CD4-positive, alpha-beta T cell treated with Interleukin-6 at 100 ng/mL for 8 hours (primary cell): ENCODE measurements around the gene MAML3.
A peak's percentile ranks its signal among the peaks of the same experiment; 100 is the strongest.

Source experiments
- DNase-seq: peaks from one replicate; pipeline ENCODE4 v3.0.0-alpha.2; 2020; ENCODE audit warnings: mixed read lengths, low spot score

Gene MAML3

DNA sequence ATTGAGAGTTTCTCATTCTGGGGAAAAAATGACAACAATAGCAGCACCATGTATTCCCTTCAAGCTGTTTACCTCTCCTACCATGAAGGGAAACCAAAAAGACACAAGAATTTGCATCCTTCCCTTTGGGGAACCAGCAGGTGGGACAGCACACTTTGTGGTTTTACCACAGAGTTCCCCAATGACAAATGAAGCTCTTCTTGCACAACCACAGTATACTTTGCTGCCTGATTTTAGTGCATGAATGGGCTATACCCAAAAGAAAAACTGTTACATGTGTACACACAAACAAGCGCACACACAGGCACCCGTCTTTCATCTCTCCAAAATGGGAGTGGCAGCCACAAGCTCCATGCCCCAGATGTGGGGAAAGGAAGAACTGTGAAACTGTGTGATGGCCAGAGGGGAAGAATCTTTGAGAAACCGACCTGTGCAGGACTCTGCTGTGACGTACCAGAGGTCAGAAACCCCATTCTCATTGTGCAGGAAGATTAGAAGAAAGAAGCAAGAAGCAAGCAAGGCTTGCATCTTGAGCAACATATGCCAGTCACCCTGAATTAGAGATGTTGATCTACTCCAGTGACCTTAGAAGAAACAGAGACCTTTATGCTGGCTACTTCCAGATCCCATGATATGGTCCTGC is 2.7 kb upstream of the MAML3 start:
- DNase-seq: peak; percentile 23

DNA sequence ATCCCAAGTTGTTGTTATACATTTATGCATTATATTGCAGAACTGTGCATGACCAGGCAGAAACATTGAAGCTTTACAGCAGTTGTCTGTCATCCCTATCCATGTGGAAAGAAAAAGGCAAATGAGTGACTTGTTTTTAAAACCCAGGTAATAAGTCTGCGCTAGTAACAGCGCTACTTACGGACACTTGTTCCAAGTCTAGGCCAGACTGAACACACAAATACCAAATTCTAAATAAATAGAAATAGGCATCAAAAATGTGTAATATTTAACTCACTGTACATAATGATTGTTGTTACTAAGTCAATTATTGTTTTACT is 548 bp upstream of the MAML3 start:
- DNase-seq: no peak

DNA sequence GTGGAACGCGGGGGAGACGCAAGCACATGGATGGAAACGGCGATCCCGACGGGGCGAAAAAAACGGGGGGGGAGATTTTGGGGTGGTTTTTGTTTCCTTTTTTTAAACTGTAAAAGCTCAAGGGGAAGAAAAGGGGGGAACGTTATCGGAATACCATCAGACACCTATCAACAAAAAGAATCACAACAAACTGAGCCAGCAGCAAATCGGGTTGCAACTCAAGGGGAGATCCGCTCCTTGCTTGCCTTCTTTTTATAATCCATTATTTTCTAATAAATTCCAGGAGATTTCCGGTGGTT is 616 bp downstream of the MAML3 start:
- DNase-seq: no peak

DNA sequence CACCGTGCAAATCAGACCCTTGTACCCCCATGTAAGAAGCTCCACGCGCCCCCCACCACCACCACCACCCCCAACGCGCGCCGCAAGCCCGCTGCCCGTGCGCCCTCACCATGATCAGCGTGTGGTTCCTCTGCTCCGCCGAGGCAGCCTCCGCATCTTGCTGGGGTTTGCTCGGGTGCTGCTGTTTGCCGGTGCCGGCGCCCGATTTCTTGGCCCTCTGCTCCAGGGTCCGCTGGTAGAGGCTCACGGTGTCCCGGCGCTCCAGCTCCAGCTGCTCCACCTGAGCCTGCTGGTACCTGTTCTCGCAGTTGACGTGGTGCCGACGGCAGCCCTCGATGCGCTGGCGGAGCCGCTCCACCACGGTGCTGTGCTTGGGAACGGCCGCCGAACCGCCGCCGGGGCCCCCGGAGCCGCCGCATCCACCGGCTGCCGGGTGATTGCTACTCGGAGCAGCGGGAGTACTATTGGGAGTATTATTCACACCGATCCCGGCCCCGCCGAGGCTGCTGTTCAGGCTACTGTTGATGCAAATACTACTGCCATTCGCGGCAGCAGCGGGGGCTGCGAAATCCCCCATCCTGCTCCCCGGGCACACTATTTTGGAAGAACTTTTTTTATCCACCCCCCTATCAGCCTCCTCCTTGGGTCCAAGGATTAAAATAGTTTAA is 1.1 kb downstream of the MAML3 start:
- DNase-seq: peak; percentile 21

DNA sequence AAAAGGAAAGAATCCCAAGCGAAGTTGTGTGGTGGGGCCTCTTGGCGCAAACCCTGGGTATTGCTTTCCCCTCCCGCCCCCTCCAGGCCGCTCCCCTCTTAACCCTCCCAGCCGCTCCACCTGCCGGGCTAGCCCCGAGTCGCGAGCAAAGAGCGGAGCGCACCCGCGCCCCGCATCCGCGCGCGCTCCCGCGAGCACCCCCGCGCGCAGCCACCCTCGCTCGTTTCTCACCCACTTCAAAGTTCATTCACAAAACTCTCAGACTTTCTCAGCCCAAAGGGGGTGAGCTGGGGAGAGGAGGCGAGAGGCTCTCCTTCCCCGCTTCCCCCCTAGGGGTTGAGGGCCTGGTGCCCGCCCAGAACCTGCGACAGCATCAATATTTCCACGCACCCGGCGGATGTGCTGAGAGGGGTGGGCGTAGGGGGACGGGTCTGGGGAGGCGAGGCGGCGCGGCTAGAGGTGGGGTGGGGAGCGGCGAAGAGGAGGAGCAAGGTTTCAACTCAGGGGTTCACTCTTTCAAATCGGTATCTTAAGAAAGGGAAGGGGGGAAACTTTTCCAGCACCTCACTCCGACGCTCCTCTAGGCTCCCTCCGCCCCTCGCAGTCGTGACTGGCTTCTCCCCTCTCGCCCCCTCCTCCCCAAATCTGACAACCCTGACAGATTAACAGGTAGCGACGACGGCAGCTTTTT is 1.8 kb downstream of the MAML3 start:
- peak; percentile 79 for DNase-seq

DNA sequence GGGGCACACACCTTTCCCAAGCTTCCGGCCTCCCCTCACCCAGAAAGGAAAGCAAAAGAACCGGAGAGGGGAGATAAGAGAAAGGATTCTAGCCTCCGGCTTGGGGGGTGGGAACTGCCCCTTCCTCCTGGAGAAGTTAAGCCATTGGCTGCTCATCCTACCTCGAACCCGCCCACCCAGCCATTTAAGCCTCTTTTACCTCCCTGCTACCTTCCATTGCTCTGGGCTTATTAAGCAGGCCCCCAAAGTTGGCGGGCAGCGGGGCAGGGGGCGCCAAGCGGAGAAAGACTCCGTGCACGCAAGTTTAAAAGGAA is 2.3 kb downstream of the MAML3 start:
- DNase-seq: peak; percentile 62

DNA sequence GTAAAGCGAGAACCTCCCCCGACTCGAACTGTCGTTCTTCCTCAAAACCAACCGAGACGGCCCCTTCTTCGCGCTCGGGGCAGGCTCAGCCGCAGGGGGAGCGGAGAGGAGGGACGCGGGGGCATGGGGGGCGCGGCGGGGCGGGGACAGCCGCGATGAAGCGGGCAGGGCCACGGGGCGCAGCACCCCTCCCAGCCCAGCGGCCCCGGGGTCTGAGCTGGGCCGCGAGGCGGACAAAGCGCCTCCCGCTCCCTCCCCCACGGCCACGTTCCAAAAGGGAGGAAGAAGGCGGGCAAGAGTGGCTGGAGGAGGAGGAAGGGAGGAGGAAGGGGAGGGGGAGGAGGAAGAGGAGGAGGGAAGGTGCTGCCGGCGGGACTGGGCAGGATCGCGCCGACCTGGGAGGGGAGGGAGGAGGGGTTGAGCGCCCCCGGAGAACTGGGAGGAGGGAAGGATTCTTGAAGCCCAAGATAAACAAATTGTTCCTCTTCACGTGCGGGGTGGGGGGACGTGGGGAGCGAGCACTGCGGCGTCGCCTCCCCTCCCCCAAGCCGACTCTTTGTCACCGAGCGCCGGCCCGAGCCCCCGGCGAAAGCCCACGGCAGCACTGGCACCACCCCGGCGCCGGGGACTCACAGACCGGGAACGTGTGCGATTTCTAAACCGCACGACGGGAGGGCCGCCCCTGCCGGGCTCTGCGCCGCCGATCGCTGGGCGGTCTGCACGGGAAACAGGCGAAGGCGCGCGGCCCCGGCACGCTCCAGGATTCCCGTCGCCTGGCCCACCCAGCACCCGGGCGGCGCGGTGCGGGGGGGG is 2.9 kb downstream of the MAML3 start:
- DNase-seq: peak; percentile 75

DNA sequence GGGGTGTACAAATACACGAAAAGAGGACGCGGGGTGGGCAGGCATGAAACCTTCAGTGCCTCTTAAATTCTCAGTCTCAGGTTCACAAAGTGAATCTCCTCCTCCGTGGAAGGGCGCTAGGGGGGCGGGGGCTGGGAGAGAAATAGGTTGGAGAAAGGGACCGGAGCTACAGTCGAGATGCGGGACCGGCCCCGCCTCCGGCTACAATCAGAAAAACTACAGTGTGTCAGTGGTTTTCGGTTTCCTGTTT is 3.4 kb downstream of the MAML3 start:
- no peak for DNase-seq

DNA sequence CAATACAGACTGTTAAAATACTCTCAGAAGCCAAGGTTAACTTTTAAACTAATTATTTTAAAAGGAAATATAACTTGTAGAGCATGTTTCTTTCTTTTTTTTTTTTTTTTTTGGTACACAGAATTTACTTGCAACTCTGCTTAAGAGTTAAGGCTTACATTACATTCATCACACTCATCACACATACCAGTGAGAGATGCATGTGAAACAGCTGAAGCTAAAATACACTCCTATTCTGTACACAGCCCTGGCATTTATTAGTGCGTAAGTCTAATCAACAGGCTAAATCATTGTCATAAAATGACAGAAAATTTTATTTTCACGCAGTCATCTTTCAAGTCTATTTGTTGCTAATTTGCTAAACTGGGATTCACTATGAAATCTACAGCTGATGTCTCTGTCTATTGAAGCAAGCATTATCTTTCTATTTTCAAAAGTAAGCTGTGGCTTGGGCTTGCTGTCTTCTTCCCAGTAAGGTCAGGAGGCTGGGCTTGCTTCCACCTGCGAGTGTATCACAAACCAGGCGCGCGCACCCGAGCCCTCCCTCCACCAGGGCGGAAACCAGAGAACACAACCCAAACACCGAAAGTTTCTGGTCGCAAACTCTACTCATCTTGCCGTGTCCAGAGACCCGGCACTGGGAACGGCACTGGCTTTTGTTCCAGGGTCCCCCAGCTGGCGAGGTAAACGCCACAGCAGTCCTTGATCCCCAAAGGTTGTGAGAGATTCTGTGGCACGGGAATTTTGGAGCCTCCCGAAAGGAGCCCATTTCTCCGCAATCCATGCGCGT is 3.9 kb downstream of the MAML3 start:
- DNase-seq: peak; percentile 72

DNA sequence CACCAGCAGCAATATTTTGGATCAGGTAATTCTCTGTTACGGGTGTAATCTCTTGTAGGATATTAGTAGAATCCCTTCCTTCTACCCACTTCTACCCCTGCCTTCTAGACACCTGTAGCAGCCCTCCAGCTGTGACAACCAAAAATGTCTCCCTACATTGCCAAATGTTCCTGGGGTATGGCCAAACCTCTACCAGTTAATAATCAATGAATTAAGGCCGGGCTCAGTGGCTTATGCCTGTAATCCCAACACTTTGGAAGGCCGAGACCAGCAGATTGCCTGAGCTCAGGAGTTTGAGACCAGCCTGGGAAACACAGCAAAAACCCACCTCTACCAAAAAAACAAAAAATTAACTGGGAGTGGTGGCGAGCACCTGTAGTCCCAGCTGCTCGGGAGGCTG is 9.9 kb downstream of the MAML3 start:
- no peak for DNase-seq

DNA sequence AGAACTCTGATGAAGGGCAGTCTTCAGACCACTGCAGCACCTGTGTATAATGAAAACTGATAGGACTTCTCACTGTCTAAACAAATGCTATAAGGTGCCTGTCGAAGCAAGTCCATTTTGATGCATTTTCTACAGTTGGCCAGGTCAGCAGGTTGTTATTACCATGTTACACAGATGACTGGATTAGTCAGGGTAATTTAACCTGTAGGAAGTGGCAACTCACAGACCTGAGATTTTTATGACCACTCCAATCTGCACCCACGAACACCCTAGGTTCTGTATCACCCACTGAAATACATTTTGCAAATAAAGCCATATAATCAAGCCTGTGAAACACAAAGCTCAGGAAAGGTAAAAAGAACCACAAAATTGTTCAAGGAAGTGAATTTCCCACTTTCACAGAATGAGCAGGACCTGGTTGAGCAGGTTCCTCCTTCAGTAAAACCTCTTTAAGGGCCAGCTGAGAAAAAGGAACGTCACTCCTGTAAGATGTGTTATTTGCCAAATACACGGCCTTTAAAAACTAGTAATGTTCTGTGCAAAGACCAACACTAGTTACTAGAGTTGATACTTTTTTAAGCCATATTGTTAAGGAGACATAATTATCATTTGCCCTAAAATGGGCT is 12.7 kb downstream of the MAML3 start:
- no peak for DNase-seq

DNA sequence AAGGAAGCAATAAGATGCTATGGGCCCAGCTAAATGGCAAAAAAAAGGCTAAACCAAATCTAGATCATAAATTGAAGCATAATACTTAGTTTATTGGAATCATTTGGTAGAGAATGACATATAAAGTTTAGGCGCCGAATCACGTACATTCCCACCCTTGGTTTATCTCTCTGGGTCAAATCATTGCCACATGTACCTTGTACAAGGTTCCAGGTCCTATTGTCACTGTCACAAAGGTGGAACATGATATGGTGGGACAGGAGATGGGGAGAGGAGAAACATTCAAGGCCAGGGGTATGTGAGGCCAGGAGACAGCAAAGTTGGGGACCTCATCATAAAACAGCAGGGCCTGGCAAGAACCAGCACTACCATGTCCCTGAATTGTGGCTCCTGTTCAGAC is 13.4 kb downstream of the MAML3 start:
- DNase-seq: no peak

DNA sequence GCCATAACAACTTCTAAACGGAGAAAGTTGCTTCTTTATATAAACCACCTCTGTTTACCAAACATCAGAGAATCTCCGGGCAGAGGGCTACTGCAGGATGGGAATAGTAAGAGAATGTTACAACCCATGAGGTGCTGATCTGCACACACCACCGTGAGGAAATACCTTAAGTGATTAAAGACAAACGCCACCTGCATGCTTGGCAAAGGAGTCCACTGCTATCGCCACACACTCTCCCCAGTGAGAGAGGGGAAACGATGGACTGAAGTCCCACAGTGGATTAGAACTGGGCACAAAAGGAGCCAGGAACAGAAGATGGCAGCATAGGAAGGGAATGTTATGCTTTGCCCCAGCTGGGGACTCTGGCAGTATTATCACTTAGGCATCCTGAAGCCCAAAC is 15.6 kb downstream of the MAML3 start:
- DNase-seq: no peak

DNA sequence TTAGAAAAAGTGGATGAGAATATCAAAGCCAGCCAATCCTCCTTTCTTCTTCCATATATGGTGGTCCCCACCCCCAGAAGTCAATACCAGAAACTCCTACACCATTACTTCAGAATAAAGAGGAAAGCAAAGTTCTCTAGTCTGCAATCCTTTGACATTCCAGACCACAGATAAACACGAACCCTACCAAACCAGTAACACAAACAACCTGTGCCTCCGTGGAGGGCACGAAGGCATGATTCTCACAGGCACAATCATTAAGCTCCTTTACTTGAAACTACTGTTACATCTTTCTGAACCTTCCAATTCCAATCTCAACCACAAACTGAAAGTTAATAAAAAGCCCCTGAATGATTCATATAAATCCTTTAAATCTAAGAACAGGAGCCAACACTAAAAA is 16.3 kb downstream of the MAML3 start:
- DNase-seq: no peak

DNA sequence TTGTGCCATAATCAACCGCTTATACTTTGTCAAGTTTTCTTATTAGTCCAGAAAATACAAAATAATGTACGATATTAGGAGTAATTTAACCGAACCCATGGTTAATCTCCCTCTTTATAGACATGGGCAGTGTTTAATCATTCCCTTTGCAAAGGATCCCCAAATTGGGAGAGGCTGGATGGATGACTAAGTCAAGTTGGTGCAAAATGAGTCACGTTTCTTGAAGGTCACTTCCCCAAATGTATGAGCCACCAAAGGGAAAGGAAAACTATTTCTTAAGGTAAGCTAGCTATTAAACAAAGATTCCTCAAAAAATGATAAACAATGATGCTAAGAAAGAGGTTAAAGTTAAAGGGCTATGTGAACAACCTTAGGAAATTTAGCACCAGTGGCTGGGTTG is 17.5 kb downstream of the MAML3 start:
- DNase-seq: no peak

DNA sequence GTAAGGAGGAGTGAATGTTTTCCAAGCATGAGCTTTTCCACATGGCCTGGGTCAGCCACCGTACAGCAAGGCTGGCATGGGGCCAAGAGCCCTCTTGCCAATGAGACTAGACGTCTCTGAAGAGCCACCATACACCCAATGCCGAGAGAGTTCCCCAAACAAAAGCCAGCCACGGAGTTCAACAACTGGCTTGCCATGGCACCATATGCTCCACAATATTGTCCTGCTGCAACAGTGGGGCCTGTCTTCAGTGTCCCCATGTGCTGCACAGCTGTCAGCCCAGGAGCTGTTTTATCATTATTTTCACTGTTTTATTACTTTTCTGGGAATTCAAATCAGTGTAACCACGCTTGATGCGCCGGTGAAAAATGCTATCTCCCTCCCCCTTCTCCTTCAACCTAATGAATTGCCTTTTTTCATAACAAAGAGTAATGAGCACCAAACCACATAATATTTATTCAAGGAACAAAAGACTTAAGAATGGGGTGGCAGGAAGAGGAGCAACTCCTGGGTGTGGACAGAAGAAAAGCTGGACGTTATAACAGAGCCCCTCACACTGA is 18.4 kb downstream of the MAML3 start:
- no peak for DNase-seq

DNA sequence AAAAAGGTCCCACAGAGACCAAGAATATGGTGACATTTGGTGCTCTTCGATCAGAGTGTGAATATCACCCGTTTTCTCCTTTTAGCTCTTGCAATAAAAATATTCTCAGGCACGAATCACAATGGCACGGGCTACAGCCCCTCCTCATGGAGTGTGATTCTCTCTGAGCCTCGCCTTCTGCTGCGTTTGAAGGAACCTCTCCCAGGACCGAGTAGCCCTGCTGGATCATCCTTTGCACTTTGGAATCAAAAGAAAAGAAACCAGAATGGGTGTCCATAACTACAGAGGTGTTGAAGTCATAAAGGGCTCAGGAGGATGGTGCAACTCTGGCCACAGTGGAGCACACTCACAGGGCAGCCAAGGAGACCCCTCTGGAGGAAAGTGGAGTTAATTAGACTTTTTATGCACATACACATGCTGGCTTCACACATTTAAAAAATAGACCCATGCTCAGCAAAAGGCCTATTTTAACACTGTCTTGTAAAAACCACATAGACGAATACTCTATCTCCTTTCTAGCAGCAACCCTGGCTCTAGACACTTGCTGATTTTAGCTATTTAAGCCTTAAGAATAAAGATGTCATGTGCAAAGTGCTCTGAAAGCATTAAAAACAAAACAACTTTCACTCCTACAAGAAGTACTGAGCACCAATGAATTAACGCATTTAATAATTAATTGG is 19.1 kb downstream of the MAML3 start:
- no peak for DNase-seq

DNA sequence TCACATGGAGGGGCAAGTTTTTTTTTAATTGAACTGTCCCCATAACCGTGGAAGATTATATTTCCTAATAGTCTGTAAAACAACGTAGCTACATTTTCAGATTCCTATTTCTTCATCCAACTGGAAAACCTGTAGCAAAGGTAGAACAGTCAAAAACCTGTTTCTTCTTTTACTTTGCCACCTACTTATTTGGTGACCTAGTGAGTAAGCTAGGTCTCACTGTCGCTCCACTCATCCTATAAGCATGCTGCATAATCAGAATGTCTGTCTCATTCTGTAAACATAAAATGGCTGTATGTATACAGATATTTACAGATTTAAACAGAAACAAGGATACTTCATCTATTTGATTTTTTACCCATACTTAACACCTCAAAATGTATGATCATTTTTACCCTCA is 20.4 kb downstream of the MAML3 start:
- no peak for DNase-seq

DNA sequence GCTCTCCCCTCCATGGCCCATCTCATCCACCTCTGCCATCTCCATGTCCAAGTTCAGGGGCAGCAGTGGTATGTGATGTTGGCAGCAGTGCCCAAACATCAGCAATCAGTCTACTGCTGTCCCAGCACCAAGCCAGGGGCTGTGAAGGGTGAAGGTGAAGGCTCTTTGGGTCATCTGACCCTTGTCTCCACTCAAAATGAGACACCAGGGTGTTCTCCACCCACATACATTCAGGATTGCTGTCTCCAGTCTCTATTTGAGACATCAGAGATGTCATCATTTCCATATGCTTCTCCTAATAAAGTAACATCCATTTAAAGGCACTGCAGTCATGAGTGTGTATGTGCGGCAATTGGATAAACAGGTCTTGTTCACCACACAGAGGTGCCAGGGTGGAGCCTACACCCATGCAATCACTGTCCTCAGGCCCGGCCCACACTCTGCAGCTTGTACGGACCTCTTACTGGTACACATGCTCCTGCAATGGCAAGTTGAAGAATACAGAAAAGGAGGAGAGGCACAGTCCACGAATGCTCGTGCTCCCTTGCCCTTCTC is 22.2 kb downstream of the MAML3 start:
- no peak for DNase-seq

DNA sequence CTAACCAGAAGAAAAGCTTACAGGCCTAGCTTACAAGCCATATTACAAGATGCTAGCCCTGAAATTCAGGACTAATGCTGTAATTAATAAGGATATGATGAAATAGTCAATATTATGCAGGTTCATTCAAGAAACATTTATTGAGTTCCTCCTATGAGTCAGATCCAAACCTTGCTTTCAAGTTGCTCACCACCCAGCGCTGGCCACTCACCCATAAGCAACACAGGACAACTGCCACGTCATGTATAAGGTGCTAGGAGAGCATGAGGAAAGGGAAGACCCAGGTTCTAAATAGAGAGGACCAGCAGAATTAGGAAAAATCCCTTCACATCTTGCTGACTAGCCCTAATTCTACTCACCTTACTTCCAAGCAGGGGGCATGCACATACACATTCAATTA is 23.3 kb downstream of the MAML3 start:
- DNase-seq: no peak

DNA sequence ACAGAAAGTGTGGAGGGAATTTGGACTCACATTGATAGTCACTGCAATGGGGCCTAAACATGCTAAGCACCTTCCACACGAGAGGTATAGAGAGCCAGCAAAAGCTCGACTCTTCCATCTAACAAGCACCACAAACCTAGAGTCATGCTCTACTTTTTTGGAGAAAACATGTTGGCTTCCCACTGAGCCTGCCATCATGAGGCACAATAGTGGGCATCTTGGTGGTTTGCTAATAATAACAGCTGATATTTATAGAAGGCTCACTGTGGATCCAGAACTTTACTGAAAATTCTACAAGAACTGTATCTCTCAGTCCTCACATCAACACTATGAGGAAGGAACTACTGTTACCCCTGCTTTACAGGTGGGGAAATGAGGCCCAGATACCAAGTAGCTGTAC is 26.6 kb downstream of the MAML3 start:
- DNase-seq: no peak
